Liver (tissue), 3 donors: ENCODE data around the gene ITGB1.

ENCODE experiments used
- CTCF ChIP-seq: fragments of 150-350 bp; IDR thresholded peaks from 2 replicates; pipeline ENCODE4 v1.5.1; 2017; ENCODE audit warnings: improper control_type of control experiment, low read depth, low read length; ENCODE audit not compliant: missing input control
- GABPA ChIP-seq, 2 donors: IDR thresholded peaks in 1 of 2; conservative IDR thresholded peaks in 1 of 2; 2 replicates each; pipeline ENCODE4 v1.6.1; 2016; ENCODE audit warnings: antibody characterized with exemption in 2 of 2, mild to moderate bottlenecking in 1 of 2, moderate library complexity in 1 of 2
- HNF4A ChIP-seq, 2 donors: conservative IDR thresholded peaks; 2 replicates each; pipeline ENCODE4 v1.6.1; 2016; ENCODE audit warnings: antibody characterized with exemption in 2 of 2, mild to moderate bottlenecking in 2 of 2
- RAD21 ChIP-seq, 2 donors: IDR thresholded peaks; 2 replicates each; pipeline ENCODE4 v1.6.1; 2016; ENCODE audit warnings: antibody characterized with exemption in 2 of 2, mild to moderate bottlenecking in 2 of 2
- REST ChIP-seq: IDR thresholded peaks from 2 replicates; pipeline ENCODE4 v1.6.1; 2016; ENCODE audit warnings: antibody characterized with exemption, mild to moderate bottlenecking
- TAF1 ChIP-seq: conservative IDR thresholded peaks from 2 replicates; pipeline ENCODE4 v1.6.1; 2016; ENCODE audit warnings: antibody characterized with exemption, mild to moderate bottlenecking
- donor health status: healthy.
- donor health status: healthy.

- TF ChIP-seq CTCF (no peak), GABPA (IDR thresholded peaks at IDR 0.05 in 1 of 2, conservative IDR thresholded peaks at IDR 0.05 in 1 of 2) (no peak), RAD21 (IDR thresholded peaks at IDR 0.05) (no peak), REST (no peak), TAF1 (no peak), HNF4A (conservative IDR thresholded peaks at IDR 0.05) (no peak)
Observed at GRCh38 chr10:32955790-32956189, 2.2 kb downstream of the ITGB1 start.
